Ectodermal cell (in vitro differentiated cells): Measurements from ENCODE around the gene SLC27A1.

Source experiments
- H3K27ac ChIP-seq: 2 replicates; pipeline ENCODE4 v1.7.0; 2013; ENCODE audit warnings: mild to moderate bottlenecking, low read depth, low read length; ENCODE audit not compliant: insufficient read depth, poor library complexity, severe bottlenecking
- H3K27me3 ChIP-seq: 2 replicates; pipeline ENCODE4 v1.7.0; 2013; ENCODE audit warnings: mild to moderate bottlenecking, low read length; ENCODE audit not compliant: insufficient read depth, control insufficient read depth, poor library complexity, severe bottlenecking
- H3K36me3 ChIP-seq: one replicate; pipeline ENCODE4 v1.7.0; 2013; ENCODE audit warnings: low read length; ENCODE audit not compliant: control insufficient read depth, insufficient read depth
- H3K4me1 ChIP-seq: one replicate; pipeline ENCODE4 v1.7.0; 2013; ENCODE audit warnings: low read length; ENCODE audit not compliant: control insufficient read depth, insufficient read depth
- H3K4me3 ChIP-seq: 2 replicates; pipeline ENCODE4 v1.7.0; 2013; ENCODE audit warnings: low read depth, low read length, control low read depth; ENCODE audit not compliant: insufficient read depth
- H3K9me3 ChIP-seq: 2 replicates; pipeline ENCODE4 v1.7.0; 2013; ENCODE audit warnings: mild to moderate bottlenecking, low read length, moderate library complexity; ENCODE audit not compliant: control insufficient read depth
- WGBS, 2 experiments: methylation state at CpG; one replicate each; pipeline ENCODE4 v1.1.7; 2013; ENCODE audit warnings: missing lambda C conversion rate in 2 of 2; 5-methylcytosine and 5-hydroxymethylcytosine counted together

Gene SLC27A1

DNA sequence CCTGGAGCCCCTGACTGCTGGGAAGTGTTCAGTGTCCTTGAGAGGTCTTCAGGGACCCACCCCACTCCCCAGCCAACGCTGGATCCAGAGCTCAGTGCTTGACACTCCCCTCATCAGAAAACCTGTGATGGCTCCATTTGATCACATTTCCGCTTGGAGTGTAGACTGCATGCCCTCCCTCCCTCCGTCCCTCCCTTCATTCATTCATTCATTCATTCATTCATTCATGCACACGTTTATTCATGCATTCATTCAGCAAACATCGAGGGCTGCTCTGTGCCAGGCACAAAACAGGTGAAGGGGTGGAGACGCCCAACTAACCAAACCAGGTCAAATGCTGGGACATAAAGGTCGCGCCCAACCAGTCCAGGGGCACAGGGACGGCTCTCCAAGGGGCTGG lies 54.8 kb downstream of the SLC27A1 start:
- H3K9me3 ChIP-seq, result no peaks in the 10 kb centered on the region
- H3K36me3 ChIP-seq, result no peaks in the 10 kb centered on the region
- H3K4me3 ChIP-seq, result no peak overlapping the region
- H3K4me1 ChIP-seq, result no peaks in the 10 kb centered on the region
- no peak overlapping the region for H3K27ac ChIP-seq
- WGBS, 2 experiments, result 85 to 89% methylated on average over 9 of the region's 9 CpGs
- H3K27me3 ChIP-seq, result no peaks in the 10 kb centered on the region

DNA sequence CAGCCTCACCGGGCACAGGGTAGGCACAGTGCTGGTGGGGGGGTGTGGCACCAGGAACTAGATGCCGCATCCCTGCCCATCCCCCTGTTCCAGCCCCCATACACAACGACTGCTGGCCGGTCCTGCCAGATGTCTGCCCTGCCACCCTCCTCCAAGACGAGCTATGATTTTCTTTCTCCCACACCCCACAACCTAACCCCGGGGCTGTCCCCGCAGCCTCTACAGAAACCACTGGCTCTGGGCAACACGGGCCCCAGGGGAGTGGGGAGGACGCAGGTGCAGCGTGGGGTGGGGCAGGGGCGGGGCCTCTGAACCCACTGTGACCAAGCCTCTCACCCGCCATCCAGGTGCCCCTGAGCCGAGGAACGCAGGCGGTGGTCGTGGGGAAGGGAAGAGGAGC lies 56.6 kb downstream of the SLC27A1 start:
- no peaks in the 10 kb centered on the region for H3K36me3 ChIP-seq
- no peak overlapping the region for H3K27ac ChIP-seq
- no peaks in the 10 kb centered on the region for H3K9me3 ChIP-seq
- no peak overlapping the region for H3K4me3 ChIP-seq
- H3K27me3 ChIP-seq, result no peaks in the 10 kb centered on the region
- peaks cover 4% of the 10 kb centered on the region for H3K4me1 ChIP-seq
- WGBS, 2 experiments, result 84 to 85% methylated on average over 16 of the region's 16 CpGs

DNA sequence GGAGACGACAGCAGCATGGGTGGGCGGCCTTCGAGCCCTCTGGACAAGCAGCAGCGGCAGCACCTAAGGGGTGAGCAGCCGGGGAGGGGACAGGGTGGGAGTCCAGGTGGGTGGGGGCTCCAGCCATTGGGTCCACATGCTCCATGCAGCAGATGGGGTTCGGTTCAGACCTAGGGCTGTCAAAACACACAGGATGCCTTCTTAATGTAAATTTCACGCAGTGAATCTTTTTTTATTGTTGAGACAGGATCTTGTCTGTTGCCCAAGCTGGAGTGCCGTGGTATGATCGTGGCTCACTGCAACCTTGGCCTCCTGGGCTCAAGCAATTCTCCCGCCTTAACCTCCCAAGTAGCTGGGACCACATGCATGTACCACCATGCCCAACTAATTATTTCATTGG lies 57.0 kb downstream of the SLC27A1 start:
- Histone ChIP-seq H3K4me3 (no peak overlapping the region), H3K27me3 (no peaks in the 10 kb centered on the region), H3K36me3 (no peaks in the 10 kb centered on the region), H3K4me1 (peaks cover 4% of the 10 kb centered on the region), H3K27ac (no peak overlapping the region), H3K9me3 (no peaks in the 10 kb centered on the region)
- 88 to 91% methylated on average over 10 of the region's 10 CpGs for WGBS, 2 experiments

DNA sequence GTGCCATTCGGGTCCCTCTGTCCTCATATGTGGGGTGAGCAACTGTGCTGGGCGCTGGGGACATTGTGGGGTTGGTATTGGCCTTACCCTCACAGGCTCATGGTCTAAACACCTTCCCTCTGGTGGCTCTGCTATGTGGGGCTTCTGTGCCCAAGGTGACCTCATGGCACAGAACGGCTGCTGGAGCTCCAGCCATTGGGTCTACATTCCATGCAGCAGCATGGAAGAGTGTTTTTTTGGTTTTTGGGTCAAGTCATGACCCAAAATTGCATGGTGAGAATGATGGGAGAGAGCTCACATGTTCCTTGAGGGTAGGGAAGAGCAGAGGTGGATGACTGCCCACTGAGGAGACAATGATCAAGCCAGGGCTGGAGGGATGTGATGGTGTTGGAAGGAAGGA lies 58.3 kb downstream of the SLC27A1 start:
- no peaks in the 10 kb centered on the region for H3K9me3 ChIP-seq
- H3K36me3 ChIP-seq, result no peaks in the 10 kb centered on the region
- no peak overlapping the region for H3K4me3 ChIP-seq
- H3K4me1 ChIP-seq, result peaks cover 4% of the 10 kb centered on the region
- H3K27ac ChIP-seq, result no peak overlapping the region
- WGBS, 2 experiments, result 95 to 96% methylated on average over 3 of the region's 3 CpGs
- H3K27me3 ChIP-seq, result no peaks in the 10 kb centered on the region

DNA sequence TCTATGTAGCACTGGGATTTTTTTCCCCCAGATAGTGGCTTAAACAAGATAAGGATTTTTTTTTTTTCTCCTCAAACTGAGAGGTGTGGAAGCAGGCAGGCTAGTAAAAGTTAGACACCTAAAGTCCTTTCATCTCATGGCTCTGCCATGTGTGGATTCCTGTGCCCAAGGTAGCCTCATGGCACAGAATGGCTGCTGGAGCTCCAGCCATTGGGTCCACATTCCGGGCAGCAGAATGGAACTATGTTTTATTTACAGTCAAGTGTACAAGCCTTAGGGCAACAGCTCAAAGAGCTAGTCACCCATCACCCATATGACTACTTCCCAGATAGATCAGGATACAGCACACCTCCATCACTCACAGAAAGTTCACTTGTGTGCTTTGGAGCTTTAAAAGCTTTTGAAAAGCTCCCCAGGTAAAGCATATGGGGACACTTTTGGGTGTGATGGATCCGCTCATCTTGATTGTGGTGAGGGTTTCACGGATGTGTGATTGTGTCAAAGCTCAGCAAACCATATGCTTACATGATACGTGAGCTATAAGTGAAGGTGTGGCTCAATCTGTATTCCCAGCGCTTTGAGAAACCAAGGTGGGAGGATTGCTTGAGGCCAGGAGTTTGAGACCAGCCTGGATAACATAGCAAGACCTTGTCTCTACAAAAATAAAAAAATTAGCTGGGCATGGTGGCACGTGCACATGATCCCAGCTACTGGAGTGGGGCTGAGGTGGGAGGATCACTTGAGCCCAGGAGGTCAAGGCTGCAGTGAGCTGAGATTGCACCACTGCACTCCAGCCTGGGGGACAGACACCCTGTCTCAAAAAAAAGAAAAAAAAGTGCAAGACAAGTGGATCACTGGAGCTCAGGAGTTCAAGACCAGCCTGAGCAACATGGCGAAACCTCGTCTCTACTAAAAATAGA lies 59.2 kb downstream of the SLC27A1 start:
- Histone ChIP-seq H3K27me3 (no peaks in the 10 kb centered on the region), H3K4me1 (peaks cover 4% of the 10 kb centered on the region), H3K4me3 (no peak overlapping the region), H3K9me3 (no peaks in the 10 kb centered on the region), H3K27ac (no peak overlapping the region), H3K36me3 (no peaks in the 10 kb centered on the region)
- WGBS, 2 experiments, result 93 to 97% methylated on average over 8 of the region's 8 CpGs

DNA sequence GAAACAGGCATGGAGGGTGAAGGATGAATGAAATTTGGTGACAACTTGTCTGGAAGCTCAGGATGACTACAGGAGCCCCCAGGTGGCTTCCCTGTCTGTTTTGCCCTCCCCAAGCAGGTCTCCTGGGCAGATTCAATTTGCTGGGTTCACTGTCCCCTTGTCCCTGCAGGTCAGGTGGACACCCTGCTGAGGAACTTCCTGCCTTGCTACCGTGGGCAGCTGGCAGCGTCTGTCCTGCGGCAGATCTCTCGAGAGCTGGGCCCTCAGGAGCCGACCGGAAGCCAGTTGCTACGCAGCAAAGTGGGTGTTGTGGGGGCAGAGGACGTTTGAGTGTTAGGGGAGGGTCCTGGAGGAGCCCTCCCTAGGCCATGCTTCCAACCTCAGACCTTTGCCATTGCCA lies 60.3 kb downstream of the SLC27A1 start:
- Histone ChIP-seq H3K9me3 (no peaks in the 10 kb centered on the region), H3K27ac (no peak overlapping the region), H3K27me3 (no peaks in the 10 kb centered on the region), H3K4me1 (peaks cover 4% of the 10 kb centered on the region), H3K4me3 (no peak overlapping the region), H3K36me3 (no peaks in the 10 kb centered on the region)
- WGBS, 2 experiments, result 28 to 33% methylated on average over 8 of the region's 8 CpGs

DNA sequence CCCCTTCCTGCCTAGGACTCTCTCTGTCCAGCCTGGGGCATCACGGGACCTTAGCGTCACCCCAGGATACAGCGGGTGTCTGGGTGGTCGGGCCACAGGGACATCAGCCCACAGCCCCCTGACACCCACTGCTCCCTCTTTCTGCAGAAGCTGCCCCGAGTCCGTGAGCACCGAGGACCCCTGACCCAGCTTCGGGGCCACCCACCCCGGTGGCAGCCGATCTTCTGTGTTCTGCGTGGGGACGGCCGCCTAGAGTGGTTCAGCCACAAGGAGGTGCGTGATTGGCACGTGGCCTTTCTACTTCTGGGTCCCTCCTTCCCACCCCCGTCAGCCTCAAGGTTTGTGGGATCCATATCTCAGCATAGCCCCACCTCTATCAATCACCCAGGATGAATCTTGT lies 61.8 kb downstream of the SLC27A1 start:
- Histone ChIP-seq H3K4me1 (peaks cover 4% of the 10 kb centered on the region), H3K36me3 (no peaks in the 10 kb centered on the region), H3K27ac (no peak overlapping the region), H3K4me3 (no peak overlapping the region), H3K27me3 (peaks cover under 1% of the 10 kb centered on the region), H3K9me3 (no peaks in the 10 kb centered on the region)
- 92 to 94% methylated on average over 16 of the region's 16 CpGs for WGBS, 2 experiments

DNA sequence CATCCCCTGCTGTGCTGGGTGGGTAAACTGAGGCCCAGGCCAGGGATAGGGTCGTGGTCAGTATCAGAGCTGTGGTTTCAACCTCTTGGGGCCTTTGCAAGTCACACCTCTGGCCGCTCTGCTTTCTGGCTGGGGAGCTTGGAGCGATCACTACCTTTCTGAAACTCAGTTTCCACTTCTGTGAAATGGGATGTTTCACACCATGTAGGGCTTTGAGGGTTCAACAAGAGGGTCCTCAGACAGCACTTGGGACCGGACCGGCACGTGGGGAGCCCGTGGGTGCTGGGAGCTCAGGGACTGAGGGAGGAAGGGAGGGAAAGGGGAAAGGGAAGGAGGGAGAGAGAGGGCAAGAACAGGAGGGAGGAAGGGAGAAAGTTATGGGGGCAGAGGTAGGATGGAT lies 62.2 kb downstream of the SLC27A1 start:
- no peaks in the 10 kb centered on the region for H3K9me3 ChIP-seq
- no peaks in the 10 kb centered on the region for H3K36me3 ChIP-seq
- H3K4me1 ChIP-seq, result peaks cover 4% of the 10 kb centered on the region
- H3K4me3 ChIP-seq, result no peak overlapping the region
- peaks cover 4% of the 10 kb centered on the region for H3K27me3 ChIP-seq
- 71 to 76% methylated on average over 7 of the region's 7 CpGs for WGBS, 2 experiments
- H3K27ac ChIP-seq, result no peak overlapping the region

DNA sequence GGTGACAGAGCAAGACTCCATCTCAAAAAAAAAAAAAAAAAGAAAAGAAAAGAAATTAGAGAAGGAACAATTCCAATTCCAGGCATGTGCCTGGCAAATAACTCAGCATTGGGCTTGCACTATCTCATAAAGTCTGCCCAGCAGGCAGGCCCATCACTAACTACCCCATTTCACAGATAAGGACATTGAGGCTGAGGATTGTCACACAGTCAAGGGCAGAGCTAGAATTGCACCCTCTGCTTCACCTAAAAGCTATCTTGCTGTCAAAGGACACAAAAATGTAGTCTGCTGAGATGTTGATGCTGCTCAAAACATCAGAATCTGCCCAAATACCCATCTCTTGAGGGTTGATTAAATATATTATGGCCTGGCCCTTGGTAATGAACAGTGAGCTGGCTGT lies 64.4 kb downstream of the SLC27A1 start:
- Histone ChIP-seq H3K27me3 (peaks cover 15% of the 10 kb centered on the region), H3K9me3 (no peaks in the 10 kb centered on the region), H3K4me3 (no peak overlapping the region), H3K36me3 (no peaks in the 10 kb centered on the region), H3K27ac (no peak overlapping the region), H3K4me1 (peaks cover 4% of the 10 kb centered on the region)

DNA sequence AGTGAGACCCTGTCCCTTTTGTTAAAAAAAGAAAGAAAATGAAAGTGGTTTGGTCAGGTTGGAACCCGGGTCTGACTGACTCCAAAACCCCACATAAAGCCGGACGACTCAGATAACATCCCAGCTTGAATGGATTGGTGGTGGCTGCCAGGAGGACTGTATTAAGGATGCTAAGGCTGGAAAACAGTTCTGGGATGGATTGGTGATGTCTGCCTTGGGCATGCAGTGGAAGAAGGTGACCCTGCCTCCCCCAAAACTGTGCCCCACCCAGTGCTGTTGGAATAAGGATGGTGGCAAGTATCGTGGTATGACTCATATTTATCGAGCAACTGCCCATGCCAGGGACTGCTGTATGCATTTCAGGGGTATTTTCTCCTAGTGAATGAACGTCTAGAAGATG lies 66.6 kb downstream of the SLC27A1 start:
- no peaks in the 10 kb centered on the region for H3K4me1 ChIP-seq
- peaks cover 15% of the 10 kb centered on the region for H3K27me3 ChIP-seq

More for the DNA sequence above, 66.6 kb downstream of the SLC27A1 start:
- no peak overlapping the region for H3K4me3 ChIP-seq
- no peaks in the 10 kb centered on the region for H3K9me3 ChIP-seq
- no peak overlapping the region for H3K27ac ChIP-seq
- WGBS, 2 experiments, result 85 to 86% methylated on average over 6 of the region's 6 CpGs
- H3K36me3 ChIP-seq, result no peaks in the 10 kb centered on the region
